OCI-LY7 (cell line): ENCODE results near the gene TDRD9.

Experiments
- EZH2phosphoT487 ChIP-seq: fragments of 200-600 bp; sonication (generic); IDR thresholded peaks from 2 replicates; pipeline ENCODE4 v1.6.1; 2018; ENCODE audit warnings: low read depth, borderline replicate concordance, mild to moderate bottlenecking, mixed run types, antibody characterized with exemption, low read length, moderate library complexity, mixed read lengths
- TF ChIP-seq, protein P1 (sequence below): fragments of 200-600 bp; sonication (generic); conservative IDR thresholded peaks from 2 replicates; pipeline ENCODE4 v1.5.1; 2014; ENCODE audit warnings: mild to moderate bottlenecking, antibody characterized with exemption, low read length, moderate library complexity, mixed read lengths

DNA sequence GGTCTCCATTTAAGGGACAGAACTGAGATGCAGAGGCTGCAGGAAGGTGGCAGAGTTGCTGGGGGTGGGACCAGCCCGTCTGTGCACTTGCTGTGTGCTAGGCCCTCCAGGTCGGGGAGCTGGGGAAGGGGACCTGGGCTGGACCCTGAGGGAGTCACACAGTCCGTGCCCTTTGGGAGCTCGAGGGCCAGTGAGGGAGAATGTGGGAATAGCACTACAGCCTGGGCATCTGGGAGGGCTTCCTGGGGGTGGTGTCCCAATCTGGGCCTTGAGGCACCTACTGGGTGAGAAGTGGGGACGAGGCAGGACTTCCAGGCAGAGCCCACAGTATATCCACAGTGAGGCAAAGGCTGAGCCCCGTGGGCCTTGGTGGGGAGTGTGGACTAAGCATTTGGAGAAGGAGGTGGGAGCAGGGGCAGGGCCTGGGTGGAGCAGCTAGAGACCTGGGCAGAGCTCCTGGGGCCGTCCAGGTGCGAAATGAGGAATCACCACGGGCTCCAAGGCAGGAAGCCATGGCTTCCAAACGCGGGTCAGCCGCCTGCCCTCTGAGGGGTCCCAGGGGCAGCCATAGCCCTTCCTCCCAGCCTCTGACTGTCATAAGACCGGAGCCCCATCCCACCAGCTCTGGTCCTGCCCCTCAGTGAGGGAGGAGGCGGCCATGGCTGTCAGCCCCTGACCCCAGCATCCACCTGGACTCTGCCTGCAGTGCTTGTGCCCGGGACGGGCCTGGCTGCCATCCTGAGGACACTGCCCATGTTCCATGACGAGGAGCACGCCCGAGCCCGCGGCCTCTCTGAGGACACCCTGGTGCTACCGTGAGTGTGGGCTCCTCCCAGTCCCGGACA, 163.9 kb downstream of the TDRD9 start:
- TF ChIP-seq, protein P1, sequence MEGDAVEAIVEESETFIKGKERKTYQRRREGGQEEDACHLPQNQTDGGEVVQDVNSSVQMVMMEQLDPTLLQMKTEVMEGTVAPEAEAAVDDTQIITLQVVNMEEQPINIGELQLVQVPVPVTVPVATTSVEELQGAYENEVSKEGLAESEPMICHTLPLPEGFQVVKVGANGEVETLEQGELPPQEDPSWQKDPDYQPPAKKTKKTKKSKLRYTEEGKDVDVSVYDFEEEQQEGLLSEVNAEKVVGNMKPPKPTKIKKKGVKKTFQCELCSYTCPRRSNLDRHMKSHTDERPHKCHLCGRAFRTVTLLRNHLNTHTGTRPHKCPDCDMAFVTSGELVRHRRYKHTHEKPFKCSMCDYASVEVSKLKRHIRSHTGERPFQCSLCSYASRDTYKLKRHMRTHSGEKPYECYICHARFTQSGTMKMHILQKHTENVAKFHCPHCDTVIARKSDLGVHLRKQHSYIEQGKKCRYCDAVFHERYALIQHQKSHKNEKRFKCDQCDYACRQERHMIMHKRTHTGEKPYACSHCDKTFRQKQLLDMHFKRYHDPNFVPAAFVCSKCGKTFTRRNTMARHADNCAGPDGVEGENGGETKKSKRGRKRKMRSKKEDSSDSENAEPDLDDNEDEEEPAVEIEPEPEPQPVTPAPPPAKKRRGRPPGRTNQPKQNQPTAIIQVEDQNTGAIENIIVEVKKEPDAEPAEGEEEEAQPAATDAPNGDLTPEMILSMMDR, result no peak
- no peak for TF ChIP-seq EZH2phosphoT487
